ENCODE measurements around the gene PPP1R12C.
"Not testable (repeated sequence)": the region's sequence is repeated elsewhere in the genome, so short reads cannot be mapped to it uniquely, and the experiment has no call there.

PPP1R12C gene

GRCh38 chr19:55070466-55071128 lies 46.8 kb downstream of the PPP1R12C start:
- no peak for DNase-seq

GRCh38 chr19:55069865-55070197 lies 47.6 kb downstream of the PPP1R12C start:
- DNase-seq, result no peak

- DNase-seq, result no peak
Measured at GRCh38 chr19:55068950-55069864, 48.2 kb downstream of the PPP1R12C start.

GRCh38 chr19:55067869-55068268 lies 49.6 kb downstream of the PPP1R12C start:
- no peak for DNase-seq

GRCh38 chr19:55066107-55066709 lies 51.2 kb downstream of the PPP1R12C start:
- DNase-seq, result no peak

GRCh38 chr19:55065516-55065915 lies 51.9 kb downstream of the PPP1R12C start:
- DNase-seq, result not testable (repeated sequence)

- DNase-seq, result no peak
Measured at GRCh38 chr19:55063492-55063843, 54.0 kb downstream of the PPP1R12C start.

- peak; percentile 100 for DNase-seq
Measured at GRCh38 chr19:55062735-55063491, 54.5 kb downstream of the PPP1R12C start, which contains the start of gene RDH13. RDH13 (minus strand) TSS chr19:55063148; CDS start chr19:55063032, 116 bp downstream.

GRCh38 chr19:55060287-55060686 lies 57.1 kb downstream of the PPP1R12C start:
- not testable (repeated sequence) for DNase-seq

- DNase-seq, result no peak
Measured at GRCh38 chr19:55058781-55059610, 58.4 kb downstream of the PPP1R12C start.

- DNase-seq, result no peak
Measured at GRCh38 chr19:55056827-55057226, 60.6 kb downstream of the PPP1R12C start.

- no peak for DNase-seq
Measured at GRCh38 chr19:55053735-55054134, 63.7 kb downstream of the PPP1R12C start.

GRCh38 chr19:55050749-55051532 lies 66.5 kb downstream of the PPP1R12C start:
- DNase-seq, result no peak

GRCh38 chr19:55048446-55048845 lies 69.0 kb downstream of the PPP1R12C start:
- DNase-seq, result no peak

- no peak for DNase-seq
Measured at GRCh38 chr19:55047951-55048350, 69.5 kb downstream of the PPP1R12C start.

GRCh38 chr19:55046975-55047622 lies 70.3 kb downstream of the PPP1R12C start:
- no peak for DNase-seq

GRCh38 chr19:55044771-55045716 lies 72.4 kb downstream of the PPP1R12C start:
- DNase-seq, result no peak

GRCh38 chr19:55044286-55044685 lies 73.2 kb downstream of the PPP1R12C start:
- DNase-seq, result no peak

GRCh38 chr19:55042688-55043087 lies 74.7 kb downstream of the PPP1R12C start:
- DNase-seq, result no peak

GRCh38 chr19:55042344-55042678 lies 75.1 kb downstream of the PPP1R12C start:
- no peak for DNase-seq
